ENCODE measurements around the gene WDR87. TPM values are rescaled to one million over a fixed set of nuclear protein-coding genes. Genes with fewer than 3 reads are reported as not detected.

The WDR87 gene
- total and polyA plus RNA-seq, 4 donors, result not detected

GRCh38 chr19:37907735-37908455, 1.5 kb upstream of the WDR87 start:
- TF ChIP-seq CTCF (IDR thresholded peaks at IDR 0.05; ENCODE audit: low read depth, low read length, missing input control), result no peak
- TF ChIP-seq TAF1 (conservative IDR thresholded peaks at IDR 0.05), result no peak
- no peak for TF ChIP-seq HNF4G (IDR thresholded peaks at IDR 0.05)
- no peak for TF ChIP-seq EGR1 (IDR thresholded peaks at IDR 0.05; ENCODE audit: low read depth in 2 of 2)
- TF ChIP-seq FOXA1 (IDR thresholded peaks at IDR 0.05), result no peak
- no peak overlapping the region for H3K27ac ChIP-seq (ENCODE audit: low read depth in 1 of 2, low read length in 2 of 2)

GRCh38 chr19:37906869-37907734, 708 bp upstream of the WDR87 start, which contains the start of gene SIPA1L3:
SIPA1L3 (plus strand) TSS chr19:37907208; CDS start chr19:38081566, 174,358 bp downstream.
- peaks cover 0 to 19% (median 13%) of the 10 kb centered on the region in 4 donors for H3K4me1 ChIP-seq (ENCODE audit: control insufficient read depth in 4 of 4, insufficient read depth in 4 of 4, low read length in 3 of 4)
- no peaks in the 10 kb centered on the region for H3K36me3 ChIP-seq (ENCODE audit: control insufficient read depth in 4 of 4, insufficient read depth in 3 of 4, low read depth in 1 of 4, low read length in 3 of 4)
- H3K9ac ChIP-seq (ENCODE audit: low read depth in 1 of 2, low read length in 2 of 2), result peak within 1 kb of the TSS; percentile 42 to 71
- peak within 1 kb of the TSS; percentile 69 to 71 for H3K27ac ChIP-seq (ENCODE audit: low read depth in 1 of 2, low read length in 2 of 2)
- DNase-seq (ENCODE audit: low spot score), result peak; percentile 90
- H3K9me3 ChIP-seq (ENCODE audit: control insufficient read depth in 4 of 4, low read length in 3 of 4), result no peaks in the 10 kb centered on the region
- TF ChIP-seq NR2F2 (IDR thresholded peaks at IDR 0.05), result no peak
- TF ChIP-seq TAF1 (conservative IDR thresholded peaks at IDR 0.05), result peak; percentile 68
- TF ChIP-seq FOXA1 (IDR thresholded peaks at IDR 0.05), result no peak
- TF ChIP-seq REST (IDR thresholded peaks at IDR 0.05), result peak; percentile 31
- no peak for TF ChIP-seq ATF3 (IDR thresholded peaks at IDR 0.05)
- TF ChIP-seq GABPA (IDR thresholded peaks at IDR 0.05 in 1 of 2, conservative IDR thresholded peaks at IDR 0.05 in 1 of 2), result peak in 1 of 2 donors; percentile 78
- TF ChIP-seq CTCF (IDR thresholded peaks at IDR 0.05; ENCODE audit: low read depth, low read length, missing input control), result no peak
- peak; percentile 92 for TF ChIP-seq YY1 (IDR thresholded peaks at IDR 0.05)
- peak; percentile 11 to 39 for TF ChIP-seq RXRA (IDR thresholded peaks at IDR 0.05)
- no peak for TF ChIP-seq JUND (IDR thresholded peaks at IDR 0.05)
- TF ChIP-seq SP1 (IDR thresholded peaks at IDR 0.05), result peak; percentile 57
- no peak for TF ChIP-seq HNF4G (IDR thresholded peaks at IDR 0.05)
- no peak for TF ChIP-seq EGR1 (IDR thresholded peaks at IDR 0.05; ENCODE audit: low read depth in 2 of 2)
- TF ChIP-seq FOXA2 (IDR thresholded peaks at IDR 0.05), result no peak
- TF ChIP-seq RAD21 (IDR thresholded peaks at IDR 0.05), result peak; percentile 47 to 59
- peak in 1 of 2 donors; percentile 18 for TF ChIP-seq HNF4A (conservative IDR thresholded peaks at IDR 0.05)
- TF ChIP-seq MAX (IDR thresholded peaks at IDR 0.05), result peak; percentile 17
- peak; percentile 65 for TF ChIP-seq ZBTB33 (IDR thresholded peaks at IDR 0.05)
- WGBS, result under 1% methylated on average over 95 of the region's 95 CpGs
- peak within 1 kb of the TSS; percentile 90 to 98 (median 98) for H3K4me3 ChIP-seq (ENCODE audit: low read depth in 1 of 3, low read length in 3 of 3)
- no peaks in the 10 kb centered on the region for H3K27me3 ChIP-seq (ENCODE audit: control insufficient read depth in 4 of 4, insufficient read depth in 4 of 4, low read length in 3 of 4)

More at GRCh38 chr19:37907735-37908455, 1.5 kb upstream of the WDR87 start:
- Histone ChIP-seq H3K4me1 (ENCODE audit: control insufficient read depth in 4 of 4, insufficient read depth in 4 of 4, low read length in 3 of 4) (peaks cover 0 to 19% (median 13%) of the 10 kb centered on the region in 4 donors), H3K36me3 (ENCODE audit: control insufficient read depth in 4 of 4, insufficient read depth in 3 of 4, low read depth in 1 of 4, low read length in 3 of 4) (no peaks in the 10 kb centered on the region), H3K9me3 (ENCODE audit: control insufficient read depth in 4 of 4, low read length in 3 of 4) (no peaks in the 10 kb centered on the region), H3K4me3 (ENCODE audit: low read depth in 1 of 3, low read length in 3 of 3) (peak overlapping the region; percentile 90 to 98 (median 98)), H3K9ac (ENCODE audit: low read depth in 1 of 2, low read length in 2 of 2) (peak overlapping the region in 1 of 2 donors; percentile 71), H3K27me3 (ENCODE audit: control insufficient read depth in 4 of 4, insufficient read depth in 4 of 4, low read length in 3 of 4) (no peaks in the 10 kb centered on the region)
- DNase-seq (ENCODE audit: low spot score), result no peak
- 31% methylated on average over 13 of the region's 13 CpGs for WGBS
